OCI-LY3 (cell line): Measurements from ENCODE around the gene HPS1.

ENCODE experiments used
- H2AFZ ChIP-seq: fragments of 200-600, 300-600 bp; shearing (Covaris generic); 2 replicates; pipeline ENCODE4 v1.6.0; 2014; ENCODE audit warnings: antibody characterized with exemption, low read depth, low read length
- H3K27ac ChIP-seq: fragments of 200-600, 300-600 bp; sonication (generic); 2 replicates; pipeline ENCODE4 v1.5.1; 2014; ENCODE audit warnings: mild to moderate bottlenecking, low read length, moderate library complexity, mixed read lengths
- H3K27me3 ChIP-seq: fragments of 200-600, 300-600 bp; sonication (generic); 2 replicates; pipeline ENCODE4 v1.6.1; 2014; ENCODE audit warnings: low read depth, low read length, mixed read lengths
- H3K36me3 ChIP-seq: fragments of 200-600, 300-600 bp; sonication (generic); replicated peaks from 2 replicates; pipeline ENCODE3; 2014; ENCODE audit warnings: low read depth, low read length, mixed read lengths
- H3K4me1 ChIP-seq: fragments of 300-600, 200-600 bp; sonication (generic); 2 replicates; pipeline ENCODE4 v1.6.1; 2014; ENCODE audit warnings: low read length, mixed read lengths
- H3K4me2 ChIP-seq: fragments of 200-600, 300-600 bp; sonication (generic); 2 replicates; pipeline ENCODE4 v1.6.1; 2014; ENCODE audit warnings: low read length, mixed read lengths
- H3K4me3 ChIP-seq: fragments of 300-600, 200-600 bp; sonication (generic); 2 replicates; pipeline ENCODE4 v1.5.1; 2014; ENCODE audit warnings: antibody characterized with exemption, mild to moderate bottlenecking, low read length, moderate library complexity
- H3K79me2 ChIP-seq: fragments of 300-600, 200-600 bp; shearing (Covaris generic); 2 replicates; pipeline ENCODE4 v1.6.1; 2014; ENCODE audit warnings: mild to moderate bottlenecking, low read length, mixed read lengths
- H3K9ac ChIP-seq: fragments of 300-600, 200-600 bp; shearing (Covaris generic); 2 replicates; pipeline ENCODE4 v1.6.0; 2014; ENCODE audit warnings: mild to moderate bottlenecking, low read length, moderate library complexity
- H3K9me3 ChIP-seq: fragments of 200-600, 300-600 bp; shearing (Covaris generic); 2 replicates; pipeline ENCODE4 v1.6.1; 2014; ENCODE audit warnings: low read length, mixed read lengths; ENCODE audit not compliant: insufficient read depth
- H4K20me1 ChIP-seq: fragments of 200-600, 300-600 bp; sonication (generic); 2 replicates; pipeline ENCODE4 v1.6.1; 2016; ENCODE audit warnings: low read length, mixed read lengths; ENCODE audit not compliant: insufficient read depth
- EZH2phosphoT487 ChIP-seq: fragments of 200-600 bp; shearing (Covaris generic); IDR thresholded peaks from 2 replicates; pipeline ENCODE4 v1.6.1; 2018; ENCODE audit warnings: antibody characterized with exemption, mixed run types, low read depth
- TF ChIP-seq, protein P1 (sequence below): fragments of 200-600, 300-600 bp; sonication (generic); IDR thresholded peaks from 2 replicates; pipeline ENCODE4 v1.5.1; 2014; ENCODE audit warnings: antibody characterized with exemption, low read length, low read depth

Gene HPS1

DNA sequence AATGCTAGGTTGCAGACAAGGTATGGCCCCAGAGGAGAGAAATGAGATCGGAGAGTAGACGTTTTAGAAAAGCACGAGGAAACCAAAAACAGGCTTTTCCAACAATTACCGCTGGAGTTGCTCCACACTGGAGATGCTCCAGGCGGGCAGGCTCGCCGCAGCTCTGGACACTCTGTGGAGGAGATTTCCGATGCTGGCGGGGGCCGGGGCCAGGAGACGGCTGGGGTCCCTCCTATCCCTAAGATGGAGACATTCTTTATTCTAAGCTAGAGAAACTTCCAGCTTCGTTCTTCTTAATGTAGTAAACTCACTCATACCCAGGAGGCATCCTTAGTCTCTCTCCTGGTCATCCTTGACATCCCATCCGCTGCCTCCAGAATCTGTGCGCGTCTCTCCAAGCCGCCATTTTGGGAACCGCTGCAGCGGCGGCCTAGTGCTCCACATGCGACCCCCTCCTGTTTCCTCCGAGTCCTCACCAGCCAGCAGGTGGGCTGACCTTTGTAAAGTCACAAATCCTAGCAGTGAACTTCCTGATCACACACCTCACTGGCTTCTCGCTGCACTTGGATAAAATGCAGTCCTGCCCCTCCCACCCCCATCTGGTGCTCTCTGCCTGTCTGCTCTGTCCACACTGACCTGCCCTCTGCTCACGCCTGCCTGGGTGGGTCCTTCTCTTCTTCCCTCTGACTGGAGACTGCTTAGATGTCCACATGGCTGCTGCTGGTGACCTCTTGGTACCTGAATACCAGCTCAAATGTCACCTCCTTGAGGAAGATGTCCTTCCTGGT, 43.6 kb downstream of the HPS1 start:
- Histone ChIP-seq H3K36me3 (no peaks in the 10 kb centered on the region), H3K4me2 (peak overlapping the region; percentile 84), H3K79me2 (no peaks in the 10 kb centered on the region), H4K20me1 (no peaks in the 10 kb centered on the region), H2AFZ (0 out of 2 replicates have a peak overlapping the region, but pooled peaks have one; percentile 33), H3K27me3 (no peaks in the 10 kb centered on the region), H3K4me3 (peak overlapping the region; percentile 66), H3K27ac (peak overlapping the region; percentile 99), H3K4me1 (peaks cover 39% of the 10 kb centered on the region), H3K9ac (peak overlapping the region; percentile 87), H3K9me3 (no peaks in the 10 kb centered on the region)
- TF ChIP-seq, protein P1, sequence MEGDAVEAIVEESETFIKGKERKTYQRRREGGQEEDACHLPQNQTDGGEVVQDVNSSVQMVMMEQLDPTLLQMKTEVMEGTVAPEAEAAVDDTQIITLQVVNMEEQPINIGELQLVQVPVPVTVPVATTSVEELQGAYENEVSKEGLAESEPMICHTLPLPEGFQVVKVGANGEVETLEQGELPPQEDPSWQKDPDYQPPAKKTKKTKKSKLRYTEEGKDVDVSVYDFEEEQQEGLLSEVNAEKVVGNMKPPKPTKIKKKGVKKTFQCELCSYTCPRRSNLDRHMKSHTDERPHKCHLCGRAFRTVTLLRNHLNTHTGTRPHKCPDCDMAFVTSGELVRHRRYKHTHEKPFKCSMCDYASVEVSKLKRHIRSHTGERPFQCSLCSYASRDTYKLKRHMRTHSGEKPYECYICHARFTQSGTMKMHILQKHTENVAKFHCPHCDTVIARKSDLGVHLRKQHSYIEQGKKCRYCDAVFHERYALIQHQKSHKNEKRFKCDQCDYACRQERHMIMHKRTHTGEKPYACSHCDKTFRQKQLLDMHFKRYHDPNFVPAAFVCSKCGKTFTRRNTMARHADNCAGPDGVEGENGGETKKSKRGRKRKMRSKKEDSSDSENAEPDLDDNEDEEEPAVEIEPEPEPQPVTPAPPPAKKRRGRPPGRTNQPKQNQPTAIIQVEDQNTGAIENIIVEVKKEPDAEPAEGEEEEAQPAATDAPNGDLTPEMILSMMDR: no peak
- TF ChIP-seq EZH2phosphoT487: no peak

GRCh38 chr10:98402478-98402877, 44.3 kb downstream of the HPS1 start:
- Histone ChIP-seq H4K20me1 (no peaks in the 10 kb centered on the region), H3K27ac (peak overlapping the region; percentile 99; the same call in 1 of the 2 replicates), H3K4me1 (peaks cover 38% of the 10 kb centered on the region), H3K9me3 (no peaks in the 10 kb centered on the region), H3K27me3 (no peaks in the 10 kb centered on the region), H3K79me2 (no peaks in the 10 kb centered on the region), H3K4me2 (no peak overlapping the region), H3K36me3 (no peaks in the 10 kb centered on the region), H2AFZ (no peak overlapping the region), H3K4me3 (no peak overlapping the region), H3K9ac (no peak overlapping the region)
- no peak for TF ChIP-seq EZH2phosphoT487
- TF ChIP-seq, protein P1: no peak

DNA sequence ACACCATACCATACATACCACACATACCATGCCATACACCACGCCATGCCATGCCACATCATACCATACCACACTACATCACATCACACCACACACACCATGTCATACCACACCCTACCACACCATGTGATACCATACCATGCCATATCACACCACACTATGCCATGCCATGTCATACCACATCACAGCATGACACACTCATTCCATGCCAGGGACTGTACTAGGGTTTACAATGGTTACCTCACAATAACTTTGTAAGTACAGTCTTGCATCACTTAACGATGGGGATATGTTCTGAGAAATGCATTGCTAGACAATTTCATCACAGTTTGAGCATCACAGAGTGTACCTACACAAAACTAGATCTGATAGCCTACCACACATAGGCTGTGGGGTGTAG, 46.3 kb downstream of the HPS1 start:
- Histone ChIP-seq H3K27me3 (no peaks in the 10 kb centered on the region), H3K4me2 (no peak overlapping the region), H3K27ac (no peak overlapping the region), H3K36me3 (no peaks in the 10 kb centered on the region), H3K9ac (no peak overlapping the region), H3K9me3 (no peaks in the 10 kb centered on the region), H3K4me3 (no peak overlapping the region), H2AFZ (no peak overlapping the region), H3K79me2 (no peaks in the 10 kb centered on the region), H4K20me1 (no peaks in the 10 kb centered on the region), H3K4me1 (peaks cover 29% of the 10 kb centered on the region)
- TF ChIP-seq EZH2phosphoT487: no peak
- TF ChIP-seq, protein P1: no peak

DNA sequence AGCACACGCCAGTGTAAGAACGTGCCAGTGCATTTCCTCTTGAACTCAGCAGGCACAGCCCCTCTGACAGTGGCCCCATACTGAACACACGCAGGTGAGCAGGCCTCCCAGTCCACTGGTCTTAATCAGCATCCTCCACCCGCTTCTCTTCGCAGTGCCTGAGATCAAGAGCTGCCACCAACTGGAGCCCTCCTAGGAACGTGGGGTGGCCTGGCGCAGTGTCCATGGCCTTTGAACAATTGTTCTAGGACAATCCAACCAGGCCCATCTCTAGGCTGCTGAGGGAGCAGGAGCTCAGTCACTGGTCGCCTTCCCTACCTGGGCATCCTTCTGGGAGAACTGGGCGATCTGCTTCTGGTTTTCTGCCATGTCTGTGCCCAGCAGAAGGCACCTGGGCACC, 47.0 kb downstream of the HPS1 start:
- Histone ChIP-seq H3K9ac (no peak overlapping the region), H3K79me2 (no peaks in the 10 kb centered on the region), H3K36me3 (no peaks in the 10 kb centered on the region), H4K20me1 (no peaks in the 10 kb centered on the region), H3K27me3 (no peaks in the 10 kb centered on the region), H3K4me3 (no peak overlapping the region), H3K27ac (no peak overlapping the region), H2AFZ (no peak overlapping the region), H3K9me3 (no peaks in the 10 kb centered on the region), H3K4me1 (peaks cover 24% of the 10 kb centered on the region), H3K4me2 (no peak overlapping the region)
- TF ChIP-seq EZH2phosphoT487: no peak
- TF ChIP-seq, protein P1: no peak
